Stromal cell of bone marrow (primary cell): ENCODE measurements around the gene THSD7B.

Experiments used
- DNase-seq: peaks from one replicate; pipeline ENCODE4 v3.0.0-alpha.2; 2012; ENCODE audit warnings: low read depth

The THSD7B gene

DNA sequence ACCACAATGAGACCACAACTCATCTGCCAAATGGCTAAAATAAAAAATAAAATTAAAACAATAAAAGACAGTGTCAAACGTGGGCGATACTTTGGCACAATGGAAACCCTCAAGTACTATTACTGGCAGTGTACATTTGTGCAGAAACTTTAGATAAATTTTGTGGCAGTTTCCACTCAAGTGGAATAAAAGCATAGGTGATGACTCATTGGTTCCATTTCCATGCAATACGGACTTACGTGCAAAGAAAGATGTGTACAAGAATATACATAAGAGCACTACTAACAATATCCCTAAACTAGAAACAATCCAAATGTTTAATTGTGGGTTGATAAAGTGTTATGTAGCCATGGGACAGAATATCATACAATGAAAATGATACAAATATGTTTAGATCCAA is 940.0 kb downstream of the THSD7B start:
- DNase-seq, result no peak

- DNase-seq, result no peak
These were observed 941.7 kb downstream of the THSD7B start for GRCh38 chr2:137706786-137707613.

DNA sequence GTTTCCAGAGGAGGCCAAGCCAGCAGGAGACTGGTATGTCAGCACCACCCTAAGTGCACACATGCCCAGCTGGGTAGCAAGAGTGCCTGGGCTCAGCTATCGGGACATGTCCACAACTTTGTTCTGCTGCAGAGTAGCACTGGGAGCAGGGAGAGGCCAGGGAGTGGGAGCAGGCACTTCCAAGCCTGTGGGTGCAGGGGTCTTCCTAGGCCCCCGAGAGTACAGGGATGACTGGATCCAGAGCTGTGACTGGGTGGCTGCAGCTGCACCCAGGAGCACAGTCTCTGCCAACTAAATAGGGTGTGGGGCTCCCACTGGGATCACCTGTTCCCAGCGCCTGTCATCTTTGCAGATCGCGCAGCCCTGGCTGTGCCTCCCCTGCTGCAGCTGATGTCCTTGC is 943.0 kb downstream of the THSD7B start:
- no peak for DNase-seq

GRCh38 chr2:137715731-137716191 is 950.4 kb downstream of the THSD7B start:
- no peak for DNase-seq

DNA sequence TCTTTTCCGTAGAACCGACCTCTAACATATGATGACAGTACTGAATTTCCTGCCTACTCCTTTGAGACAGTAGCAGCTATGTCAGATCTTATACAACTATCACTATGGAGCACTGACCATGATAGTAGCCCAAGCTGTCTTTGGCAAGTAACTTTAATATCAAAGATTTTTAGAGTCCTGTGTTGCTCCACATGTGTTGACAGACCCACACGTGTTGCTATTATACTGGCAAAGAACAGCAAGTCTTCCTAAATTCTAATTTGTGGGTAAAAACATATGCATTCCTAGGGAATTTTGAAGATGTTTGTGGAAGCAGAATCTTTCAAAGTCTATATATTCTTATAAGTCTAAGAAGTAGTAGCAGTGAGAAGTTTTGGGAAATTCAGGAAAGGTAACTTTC is 953.4 kb downstream of the THSD7B start:
- no peak for DNase-seq

DNA sequence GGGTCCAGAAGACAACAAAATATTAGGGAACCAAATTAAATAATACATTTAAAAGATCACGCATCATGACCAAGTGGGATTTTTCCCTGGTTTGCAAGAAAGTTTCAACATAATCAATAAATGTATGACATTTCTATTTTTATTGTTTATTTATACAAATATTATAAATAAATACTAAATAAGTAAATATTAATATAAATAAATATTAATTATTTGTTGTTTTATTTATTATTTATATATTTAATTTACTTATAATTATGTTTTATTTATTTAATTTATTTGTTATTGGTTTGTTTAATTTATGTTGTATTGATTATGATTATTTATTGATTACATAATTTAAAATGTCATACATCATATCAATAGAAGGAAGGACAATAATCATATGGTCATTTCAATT is 956.4 kb downstream of the THSD7B start:
- no peak for DNase-seq

GRCh38 chr2:137724912-137725311 is 959.6 kb downstream of the THSD7B start:
- DNase-seq, result no peak
